SK-N-SH treated with all-trans-retinoic acid at 6 μM for 48 hours (cell line): Measurements from ENCODE around the gene ABCD1.
"Not testable (repeated sequence)": the region's sequence is repeated elsewhere in the genome, so short reads cannot be mapped to it uniquely, and the experiment has no call there.

Experiments
- ATAC-seq: fragments of 200-7000 bp; cut with Tn5 transposase; 3 replicates; pipeline ENCODE4 v1.9.1; 2020; ENCODE audit warnings: mild to moderate bottlenecking, moderate library complexity
- ARNTL ChIP-seq: fragments of 450-650 bp; formaldehyde crosslinking; IDR thresholded peaks from 2 replicates; pipeline ENCODE4 v1.5.0; 2020; ENCODE audit warnings: low read depth, mild to moderate bottlenecking, moderate library complexity, borderline replicate concordance
- BACH2 ChIP-seq: fragments of 250-450 bp; sonication (Bioruptor Pico); IDR thresholded peaks from 2 replicates; pipeline ENCODE4 v1.9.0; 2021; ENCODE audit warnings: mild to moderate bottlenecking, borderline replicate concordance
- CREB5 ChIP-seq: fragments of 250-450 bp; sonication (Bioruptor Pico); IDR thresholded peaks from 2 replicates; pipeline ENCODE4 v1.5.1; 2020; ENCODE audit warnings: low read depth, mild to moderate bottlenecking, moderate library complexity
- CSDC2 ChIP-seq: fragments of 250-450 bp; sonication (Bioruptor Pico); IDR thresholded peaks from 2 replicates; pipeline ENCODE4 v1.5.0; 2020; ENCODE audit warnings: mild to moderate bottlenecking, moderate library complexity
- CSRNP3 ChIP-seq: fragments of 250-450 bp; sonication (Bioruptor Pico); IDR thresholded peaks from 2 replicates; pipeline ENCODE4 v1.5.1; 2021; ENCODE audit warnings: mild to moderate bottlenecking, moderate library complexity
- ESRRG ChIP-seq: fragments of 250-450 bp; sonication (Bioruptor Pico); IDR thresholded peaks from 2 replicates; pipeline ENCODE4 v1.6.1; 2021; ENCODE audit warnings: mild to moderate bottlenecking
- GLIS3 ChIP-seq: fragments of 250-450 bp; sonication (Bioruptor Pico); IDR thresholded peaks from 2 replicates; pipeline ENCODE4 v1.5.0; 2020; ENCODE audit warnings: mild to moderate bottlenecking, moderate library complexity
- ISL1 ChIP-seq: fragments of 250-450 bp; sonication (Bioruptor Pico); IDR thresholded peaks from 2 replicates; pipeline ENCODE4 v2.1.2; 2022; ENCODE audit warnings: mild to moderate bottlenecking, moderate library complexity
- OSR1 ChIP-seq: fragments of 250-450 bp; sonication (Bioruptor Pico); IDR thresholded peaks from 2 replicates; pipeline ENCODE4 v1.8.0; 2022; ENCODE audit warnings: moderate library complexity, mild to moderate bottlenecking, inconsistent platforms
- PPARA ChIP-seq: fragments of 250-450 bp; sonication (Bioruptor Pico); IDR thresholded peaks from 2 replicates; pipeline ENCODE4 v1.5.0; 2020; ENCODE audit warnings: mild to moderate bottlenecking, borderline replicate concordance
- SNAI2 ChIP-seq: fragments of 250-450 bp; sonication (Bioruptor Pico); IDR thresholded peaks from 2 replicates; pipeline ENCODE4 v1.5.0; 2020; ENCODE audit warnings: mild to moderate bottlenecking, moderate library complexity
- TCF4 ChIP-seq: fragments of 250-450 bp; sonication (Bioruptor Pico); IDR thresholded peaks from 2 replicates; pipeline ENCODE4 v1.8.0; 2021; ENCODE audit warnings: mild to moderate bottlenecking, moderate library complexity, borderline replicate concordance
- TOX ChIP-seq: fragments of 250-450 bp; sonication (Bioruptor Pico); IDR thresholded peaks from 2 replicates; pipeline ENCODE4 v1.8.0; 2021; ENCODE audit warnings: mild to moderate bottlenecking, moderate library complexity, borderline replicate concordance
- TSHZ2 ChIP-seq: fragments of 250-450 bp; sonication (Bioruptor Pico); IDR thresholded peaks from 2 replicates; pipeline ENCODE4 v1.5.0; 2020; ENCODE audit warnings: mild to moderate bottlenecking, moderate library complexity
- ZC3H10 ChIP-seq: fragments of 250-450 bp; sonication (Bioruptor Pico); IDR thresholded peaks from 2 replicates; pipeline ENCODE4 v1.5.1; 2021; ENCODE audit warnings: mild to moderate bottlenecking, moderate library complexity
- ZFP3 ChIP-seq: fragments of 250-450 bp; sonication (Bioruptor Pico); IDR thresholded peaks from 2 replicates; pipeline ENCODE4 v1.5.0; 2020; ENCODE audit warnings: mild to moderate bottlenecking, moderate library complexity
- ZNF70 ChIP-seq: fragments of 450-650 bp; formaldehyde crosslinking; IDR thresholded peaks from 2 replicates; pipeline ENCODE4 v1.5.0; 2020; ENCODE audit warnings: mild to moderate bottlenecking, moderate library complexity
- ZNF8 ChIP-seq: fragments of 450-650 bp; formaldehyde crosslinking; IDR thresholded peaks from 2 replicates; pipeline ENCODE4 v1.5.0; 2020; ENCODE audit warnings: mild to moderate bottlenecking, moderate library complexity

ABCD1 gene

GRCh38 chrX:153692003-153692402, 32.7 kb upstream of the ABCD1 start:
- no peak for ATAC-seq
- no peak for TF ChIP-seq PPARA (CRISPR knock-in tag)
- TF ChIP-seq CREB5 (CRISPR knock-in tag), result no peak
- no peak for TF ChIP-seq ESRRG (CRISPR knock-in tag)
- TF ChIP-seq TOX (CRISPR knock-in tag), result no peak
- TF ChIP-seq ZC3H10 (CRISPR knock-in tag), result no peak
- TF ChIP-seq TCF4, result no peak
- no peak for TF ChIP-seq ARNTL (CRISPR knock-in tag)
- TF ChIP-seq OSR1 (CRISPR knock-in tag), result no peak
- no peak for TF ChIP-seq ZNF70
- TF ChIP-seq TSHZ2 (CRISPR knock-in tag), result no peak
- no peak for TF ChIP-seq CSRNP3 (CRISPR knock-in tag)
- no peak for TF ChIP-seq GLIS3
- no peak for TF ChIP-seq ZNF8 (CRISPR knock-in tag)
- no peak for TF ChIP-seq BACH2 (CRISPR knock-in tag)
- no peak for TF ChIP-seq SNAI2

- no peak for TF ChIP-seq ZFP3
- no peak for TF ChIP-seq ISL1 (CRISPR knock-in tag)
- no peak for TF ChIP-seq TOX (CRISPR knock-in tag)
- TF ChIP-seq BACH2 (CRISPR knock-in tag), result no peak
- TF ChIP-seq PPARA (CRISPR knock-in tag), result no peak
- TF ChIP-seq CSDC2 (CRISPR knock-in tag), result no peak
- no peak for ATAC-seq
These were observed 32.0 kb upstream of the ABCD1 start for GRCh38 chrX:153692611-153693156.

GRCh38 chrX:153693216-153694086, 31.2 kb upstream of the ABCD1 start:
- no peak for ATAC-seq
- TF ChIP-seq PPARA (CRISPR knock-in tag), result no peak
- no peak for TF ChIP-seq ARNTL (CRISPR knock-in tag)
- TF ChIP-seq ZC3H10 (CRISPR knock-in tag), result no peak
- TF ChIP-seq TOX (CRISPR knock-in tag), result no peak
- TF ChIP-seq TCF4, result no peak
- TF ChIP-seq ZNF8 (CRISPR knock-in tag), result no peak

- ATAC-seq, result not testable (repeated sequence)
These were observed 30.4 kb upstream of the ABCD1 start for GRCh38 chrX:153694256-153694655.

GRCh38 chrX:153694687-153695270, 29.9 kb upstream of the ABCD1 start:
- no peak for ATAC-seq

More at GRCh38 chrX:153694687-153695270, 29.9 kb upstream of the ABCD1 start:
- no peak for TF ChIP-seq GLIS3
- no peak for TF ChIP-seq OSR1 (CRISPR knock-in tag)
